Measurements from ENCODE around the gene SORCS2.

DNA sequence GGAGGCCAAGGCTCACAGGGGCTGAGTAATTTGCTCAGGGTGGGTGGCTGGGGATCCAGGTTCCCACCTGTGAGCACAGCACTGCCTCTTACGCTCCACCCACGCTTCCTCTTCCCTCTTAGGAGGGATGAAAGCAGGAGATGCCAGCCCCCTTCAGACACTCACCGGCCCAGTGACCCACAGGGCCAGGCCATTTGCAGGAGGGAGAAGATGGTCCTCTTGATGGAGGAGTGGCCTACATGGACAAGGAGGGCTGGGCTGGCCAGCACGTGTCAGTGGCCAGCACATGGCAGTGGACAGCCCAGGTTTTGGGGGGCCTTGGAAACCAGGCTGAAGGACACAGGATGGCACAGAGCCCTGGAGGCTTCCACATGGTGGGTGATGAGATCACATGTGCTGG lies 350.4 kb downstream of the SORCS2 start:
- TF ChIP-seq POLR2AphosphoS5 (IDR thresholded peaks at IDR 0.05; ENCODE audit: low read depth, low read length), result no peak
- TF ChIP-seq, protein P1, sequence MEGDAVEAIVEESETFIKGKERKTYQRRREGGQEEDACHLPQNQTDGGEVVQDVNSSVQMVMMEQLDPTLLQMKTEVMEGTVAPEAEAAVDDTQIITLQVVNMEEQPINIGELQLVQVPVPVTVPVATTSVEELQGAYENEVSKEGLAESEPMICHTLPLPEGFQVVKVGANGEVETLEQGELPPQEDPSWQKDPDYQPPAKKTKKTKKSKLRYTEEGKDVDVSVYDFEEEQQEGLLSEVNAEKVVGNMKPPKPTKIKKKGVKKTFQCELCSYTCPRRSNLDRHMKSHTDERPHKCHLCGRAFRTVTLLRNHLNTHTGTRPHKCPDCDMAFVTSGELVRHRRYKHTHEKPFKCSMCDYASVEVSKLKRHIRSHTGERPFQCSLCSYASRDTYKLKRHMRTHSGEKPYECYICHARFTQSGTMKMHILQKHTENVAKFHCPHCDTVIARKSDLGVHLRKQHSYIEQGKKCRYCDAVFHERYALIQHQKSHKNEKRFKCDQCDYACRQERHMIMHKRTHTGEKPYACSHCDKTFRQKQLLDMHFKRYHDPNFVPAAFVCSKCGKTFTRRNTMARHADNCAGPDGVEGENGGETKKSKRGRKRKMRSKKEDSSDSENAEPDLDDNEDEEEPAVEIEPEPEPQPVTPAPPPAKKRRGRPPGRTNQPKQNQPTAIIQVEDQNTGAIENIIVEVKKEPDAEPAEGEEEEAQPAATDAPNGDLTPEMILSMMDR (IDR thresholded peaks at IDR 0.05), result no peak
- TF ChIP-seq, protein P2, sequence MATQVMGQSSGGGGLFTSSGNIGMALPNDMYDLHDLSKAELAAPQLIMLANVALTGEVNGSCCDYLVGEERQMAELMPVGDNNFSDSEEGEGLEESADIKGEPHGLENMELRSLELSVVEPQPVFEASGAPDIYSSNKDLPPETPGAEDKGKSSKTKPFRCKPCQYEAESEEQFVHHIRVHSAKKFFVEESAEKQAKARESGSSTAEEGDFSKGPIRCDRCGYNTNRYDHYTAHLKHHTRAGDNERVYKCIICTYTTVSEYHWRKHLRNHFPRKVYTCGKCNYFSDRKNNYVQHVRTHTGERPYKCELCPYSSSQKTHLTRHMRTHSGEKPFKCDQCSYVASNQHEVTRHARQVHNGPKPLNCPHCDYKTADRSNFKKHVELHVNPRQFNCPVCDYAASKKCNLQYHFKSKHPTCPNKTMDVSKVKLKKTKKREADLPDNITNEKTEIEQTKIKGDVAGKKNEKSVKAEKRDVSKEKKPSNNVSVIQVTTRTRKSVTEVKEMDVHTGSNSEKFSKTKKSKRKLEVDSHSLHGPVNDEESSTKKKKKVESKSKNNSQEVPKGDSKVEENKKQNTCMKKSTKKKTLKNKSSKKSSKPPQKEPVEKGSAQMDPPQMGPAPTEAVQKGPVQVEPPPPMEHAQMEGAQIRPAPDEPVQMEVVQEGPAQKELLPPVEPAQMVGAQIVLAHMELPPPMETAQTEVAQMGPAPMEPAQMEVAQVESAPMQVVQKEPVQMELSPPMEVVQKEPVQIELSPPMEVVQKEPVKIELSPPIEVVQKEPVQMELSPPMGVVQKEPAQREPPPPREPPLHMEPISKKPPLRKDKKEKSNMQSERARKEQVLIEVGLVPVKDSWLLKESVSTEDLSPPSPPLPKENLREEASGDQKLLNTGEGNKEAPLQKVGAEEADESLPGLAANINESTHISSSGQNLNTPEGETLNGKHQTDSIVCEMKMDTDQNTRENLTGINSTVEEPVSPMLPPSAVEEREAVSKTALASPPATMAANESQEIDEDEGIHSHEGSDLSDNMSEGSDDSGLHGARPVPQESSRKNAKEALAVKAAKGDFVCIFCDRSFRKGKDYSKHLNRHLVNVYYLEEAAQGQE (IDR thresholded peaks at IDR 0.05; ENCODE audit: insufficient read depth in 1 of 2, low read depth in 2 of 2, low read length in 1 of 2), result no peak
- TF ChIP-seq TCF7L2 (IDR thresholded peaks at IDR 0.05; ENCODE audit: low read depth, low read length), result no peak
- TF ChIP-seq SIN3A (IDR thresholded peaks at IDR 0.05; ENCODE audit: borderline replicate concordance, insufficient read depth, low read depth, low read length), result no peak

Data from Panc1 (cell line).